Smooth muscle cell (in vitro differentiated cells): ENCODE results near the gene DVL3. TPM values are rescaled to one million over a fixed set of nuclear protein-coding genes. Genes with fewer than 3 reads are reported as not detected.

Experiments used
- DNase-seq: peaks from one replicate; lab custom pipeline; 2025; ENCODE audit not compliant: unreplicated experiment; lab: John Stamatoyannopoulos, UW
- H2AFZ ChIP-seq: fragments of 200-600 bp; sonication (generic); 2 replicates; pipeline ENCODE4 v1.6.0; 2016; ENCODE audit warnings: antibody characterized with exemption, low read depth, mild to moderate bottlenecking
- H3F3A ChIP-seq: fragments of 200-600 bp; sonication (generic); 2 replicates; pipeline ENCODE4 v1.6.0; 2017; ENCODE audit warnings: antibody characterized with exemption, low read depth
- H3K27ac ChIP-seq: fragments of 200-600 bp; sonication (generic); 2 replicates; pipeline ENCODE4 v1.5.1; 2016; ENCODE audit warnings: low read depth, mild to moderate bottlenecking
- H3K27me3 ChIP-seq: fragments of 200-600 bp; sonication (generic); 2 replicates; pipeline ENCODE4 v1.6.1; 2016; ENCODE audit warnings: low read depth, mild to moderate bottlenecking
- H3K36me3 ChIP-seq: fragments of 200-600 bp; sonication (generic); 2 replicates; pipeline ENCODE4 v1.5.1; 2016; ENCODE audit warnings: low read depth
- H3K4me1 ChIP-seq: fragments of 200-600 bp; sonication (generic); 2 replicates; pipeline ENCODE4 v1.5.1; 2016; ENCODE audit warnings: low read depth
- H3K4me2 ChIP-seq: fragments of 200-600 bp; sonication (generic); 2 replicates; pipeline ENCODE4 v1.6.0; 2016; ENCODE audit warnings: mild to moderate bottlenecking
- H3K4me3 ChIP-seq: fragments of 200-600 bp; sonication (generic); 2 replicates; pipeline ENCODE4 v1.5.1; 2016; ENCODE audit warnings: mild to moderate bottlenecking
- H3K79me2 ChIP-seq: fragments of 200-600 bp; sonication (generic); 2 replicates; pipeline ENCODE4 v1.6.0; 2016; ENCODE audit warnings: low read depth, mild to moderate bottlenecking
- H3K9ac ChIP-seq: fragments of 200-600 bp; sonication (generic); 2 replicates; pipeline ENCODE4 v1.6.0; 2016; ENCODE audit warnings: low read depth
- H3K9me3 ChIP-seq: fragments of 200-600 bp; sonication (generic); replicated peaks from 2 replicates; pipeline ENCODE4 v1.5.1; 2016; ENCODE audit warnings: low read depth
- H4K20me1 ChIP-seq: fragments of 200-600 bp; sonication (generic); 2 replicates; pipeline ENCODE4 v1.6.0; 2016; ENCODE audit warnings: low read depth
- CTCF ChIP-seq: fragments of 200-600 bp; sonication (generic); IDR thresholded peaks from 2 replicates; pipeline ENCODE4 v1.5.1; 2017; ENCODE audit warnings: borderline replicate concordance, mild to moderate bottlenecking, antibody characterized with exemption; ENCODE audit not compliant: insufficient read depth, poor library complexity, severe bottlenecking
- WGBS: methylation state at CpG from one replicate; pipeline ENCODE4 v1.1.7; 2016; ENCODE audit warnings: low lambda C conversion rate; 5-methylcytosine and 5-hydroxymethylcytosine counted together
- polyA plus RNA-seq: library from polyadenylated mRNA; unstranded; fragments of >200 nt; fragmentation: Nextera tagmentation; extraction: Ambion mirVana; gene quantifications from 2 replicates; pipeline ENCODE4 v1.2.1, GENCODE V29; 2016
- total RNA-seq: library from RNA; depleted of rRNA; stranded (reverse); fragments of >200 nt; gene quantifications from 2 replicates; pipeline ENCODE4 v1.2.3, GENCODE V29; 2014

The DVL3 gene
- total and polyA plus RNA-seq, 2 experiments from 2014 or later = 42.5 to 87.7 TPM

GRCh38 chr3:184186902-184187207 lies 31.7 kb downstream of the DVL3 start:
- H3K79me2 ChIP-seq = peaks cover 52% of the 10 kb centered on the region
- no peak for DNase-seq
- peaks cover 10% of the 10 kb centered on the region for H3K36me3 ChIP-seq

GRCh38 chr3:184188080-184188479 lies 32.9 kb downstream of the DVL3 start:
- WGBS = 95% methylated on average over 17 of the region's 17 CpGs
- Histone ChIP-seq H3F3A (peaks cover 22% of the 10 kb centered on the region), H3K27ac (no peak overlapping the region), H3K79me2 (peaks cover 46% of the 10 kb centered on the region), H3K9me3 (no peaks in the 10 kb centered on the region), H4K20me1 (peaks cover 48% of the 10 kb centered on the region), H2AFZ (no peak overlapping the region), H3K27me3 (no peaks in the 10 kb centered on the region), H3K4me3 (no peak overlapping the region), H3K4me1 (peaks cover 12% of the 10 kb centered on the region), H3K36me3 (peaks cover 1% of the 10 kb centered on the region), H3K4me2 (no peak overlapping the region), H3K9ac (no peak overlapping the region)
- TF ChIP-seq CTCF = no peak
- DNase-seq = no peak

More at GRCh38 chr3:184186902-184187207, 31.7 kb downstream of the DVL3 start:
- H3K4me1 ChIP-seq = peaks cover 12% of the 10 kb centered on the region
- no peak overlapping the region for H2AFZ ChIP-seq
- H3K27me3 ChIP-seq = no peaks in the 10 kb centered on the region
- H3K4me2 ChIP-seq = peak overlapping the region; percentile 100
- H3K9ac ChIP-seq = peak overlapping the region; percentile 85
- peaks cover 60% of the 10 kb centered on the region for H4K20me1 ChIP-seq
- peaks cover 34% of the 10 kb centered on the region for H3F3A ChIP-seq
- peak overlapping the region; percentile 94 for H3K4me3 ChIP-seq
- no peaks in the 10 kb centered on the region for H3K9me3 ChIP-seq
- WGBS = 26% methylated on average over 3 of the region's 3 CpGs
- H3K27ac ChIP-seq = peak overlapping the region; percentile 89
- TF ChIP-seq CTCF = no peak

- DNase-seq = no peak
- TF ChIP-seq CTCF = no peak
- peaks cover 8% of the 10 kb centered on the region for H3F3A ChIP-seq
- H3K4me3 ChIP-seq = no peak overlapping the region
- H3K9me3 ChIP-seq = no peaks in the 10 kb centered on the region
- peaks cover 44% of the 10 kb centered on the region for H3K79me2 ChIP-seq
- peaks cover 12% of the 10 kb centered on the region for H3K4me1 ChIP-seq
- H2AFZ ChIP-seq = no peak overlapping the region
- H3K27me3 ChIP-seq = no peaks in the 10 kb centered on the region
- no peak overlapping the region for H3K27ac ChIP-seq
- no peaks in the 10 kb centered on the region for H3K36me3 ChIP-seq
- 96% methylated on average over 13 of the region's 13 CpGs for WGBS
- no peak overlapping the region for H3K9ac ChIP-seq
- peaks cover 40% of the 10 kb centered on the region for H4K20me1 ChIP-seq
- no peak overlapping the region for H3K4me2 ChIP-seq
Observed at GRCh38 chr3:184189421-184189820, 34.2 kb downstream of the DVL3 start.

GRCh38 chr3:184192889-184193288 lies 37.7 kb downstream of the DVL3 start:
- H2AFZ ChIP-seq = no peak overlapping the region
- no peak for TF ChIP-seq CTCF
- no peak overlapping the region for H3K9ac ChIP-seq
- peaks cover 26% of the 10 kb centered on the region for H3K79me2 ChIP-seq
- H3K9me3 ChIP-seq = no peaks in the 10 kb centered on the region
- no peak for DNase-seq
- H3K27me3 ChIP-seq = no peaks in the 10 kb centered on the region
- over 99% methylated on average over 10 of the region's 10 CpGs for WGBS
- peaks cover 29% of the 10 kb centered on the region for H4K20me1 ChIP-seq
- H3F3A ChIP-seq = no peaks in the 10 kb centered on the region
- H3K27ac ChIP-seq = no peak overlapping the region
- H3K4me1 ChIP-seq = no peaks in the 10 kb centered on the region
- no peak overlapping the region for H3K4me3 ChIP-seq
- no peak overlapping the region for H3K4me2 ChIP-seq
- no peaks in the 10 kb centered on the region for H3K36me3 ChIP-seq
